GM12801 (cell line): ENCODE data around the gene NAB2.

Source experiments
- CTCF ChIP-seq: IDR thresholded peaks from one replicate; pipeline ENCODE4 v1.5.1; 2011; ENCODE audit warnings: control low read depth; ENCODE audit not compliant: insufficient read length; ENCODE audit errors: extremely low read depth

The NAB2 gene

GRCh38 chr12:57099766-57100165 is 10.9 kb downstream of the NAB2 start:
- no peak for TF ChIP-seq CTCF

GRCh38 chr12:57101892-57102695 is 13.2 kb downstream of the NAB2 start:
- TF ChIP-seq CTCF: no peak

GRCh38 chr12:57103856-57104255 is 14.9 kb downstream of the NAB2 start:
- no peak for TF ChIP-seq CTCF

- TF ChIP-seq CTCF: no peak
Observed at GRCh38 chr12:57104292-57104910, 15.5 kb downstream of the NAB2 start.

- TF ChIP-seq CTCF: no peak
Observed at GRCh38 chr12:57105011-57105753, 16.3 kb downstream of the NAB2 start.

- TF ChIP-seq CTCF: no peak
Observed at GRCh38 chr12:57106021-57106708, 17.3 kb downstream of the NAB2 start.

- no peak for TF ChIP-seq CTCF
Observed at GRCh38 chr12:57107456-57108155, 18.7 kb downstream of the NAB2 start.
